Spleen (tissue), 7 donors: Measurements from ENCODE around the gene TMEM108.

Experiments
- CTCF ChIP-seq, 11 experiments: fragments of 200-600 bp in 7 of 11; fragments of 450-650 bp in 4 of 11; sonication (generic) in 4 of 11; IDR thresholded peaks in 8 of 11; conservative IDR thresholded peaks in 3 of 11; 1 replicate in 7 of 11; 2 replicates in 4 of 11; pipeline versions ENCODE4 v1.4.0 to v1.8.0; 2016 to 2021; ENCODE audit warnings: antibody characterized with exemption in 11 of 11, inconsistent platforms in 4 of 11, mild to moderate bottlenecking in 1 of 11
- POLR2A ChIP-seq, 3 donors: fragments of 450-650 bp; IDR thresholded peaks; one replicate each; pipeline ENCODE4 v1.5.1; 2017; ENCODE audit warnings: antibody characterized with exemption in 3 of 3, mild to moderate bottlenecking in 1 of 3
- POLR2AphosphoS5 ChIP-seq, 3 donors: sonication (generic); formaldehyde crosslinking; IDR thresholded peaks; one replicate each; pipeline ENCODE4 v1.5.1; 2017; ENCODE audit warnings: antibody characterized with exemption in 3 of 3
- donor health status: DM: no; HTN: no; CAD: no; lungs with moderate emphysema.
- donor health status: DM: no; HTN: no; CAD: no.
- donor health status: DM: no; HTN: no; CAD: no.

DNA sequence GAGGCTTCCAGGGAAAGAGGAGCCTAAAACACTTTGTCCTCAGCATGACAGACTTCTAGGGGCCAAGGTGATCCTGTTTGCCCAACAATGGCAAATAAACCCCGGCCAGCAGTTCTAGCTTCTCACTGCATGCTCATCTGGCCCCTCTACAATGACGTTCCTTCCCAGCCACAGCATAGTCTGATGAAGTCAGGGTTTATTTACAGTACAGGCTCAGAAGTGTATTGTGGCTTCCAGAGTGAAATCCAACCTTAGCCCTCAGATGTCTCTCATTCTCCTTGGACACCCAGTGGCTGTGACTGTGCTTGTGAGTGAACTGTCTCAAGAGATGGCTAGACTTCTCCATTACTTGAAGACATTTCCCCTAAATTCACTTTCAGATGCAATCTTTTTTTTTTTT, 402.5 kb downstream of the TMEM108 start:
- TF ChIP-seq CTCF (IDR thresholded peaks at IDR 0.05 in 8 of 11, conservative IDR thresholded peaks at IDR 0.05 in 3 of 11) (no peak), POLR2A (IDR thresholded peaks at IDR 0.05) (no peak), POLR2AphosphoS5 (IDR thresholded peaks at IDR 0.05) (no peak)
